ENCODE results near the gene OXCT2. TPM values are rescaled to one million over a fixed set of nuclear protein-coding genes. Genes with fewer than 3 reads are reported as not detected.
"Not testable (repeated sequence)": the region's sequence is repeated elsewhere in the genome, so short reads cannot be mapped to it uniquely, and the experiment has no call there.

OXCT2 gene
- total and polyA plus RNA-seq, 2 experiments from 2014 or later, result 0.69 to 3.5 TPM

DNA sequence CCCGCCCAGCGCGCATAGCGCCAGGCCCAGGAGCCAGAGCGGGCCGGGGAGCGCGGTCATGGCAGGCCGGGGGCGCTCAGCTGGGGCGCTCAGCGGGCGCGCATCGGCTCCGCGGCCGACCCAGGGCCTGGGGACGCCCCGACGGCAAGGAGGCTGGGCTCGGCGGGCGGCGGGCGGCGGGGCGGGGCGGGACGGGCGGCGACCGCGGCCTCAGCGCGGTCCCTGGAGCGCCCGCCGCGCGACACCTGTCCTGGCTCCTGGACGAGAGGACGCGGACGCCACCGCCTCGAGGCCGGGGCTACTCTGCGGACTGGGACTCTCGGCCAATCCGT lies 17.2 kb upstream of the OXCT2 start:
- H3K36me3 ChIP-seq (ENCODE audit: low read depth), result no peaks in the 10 kb centered on the region
- H3K27ac ChIP-seq, result no peak overlapping the region
- in situ Hi-C loops (cut with MboI), result no loop called here
- no peaks in the 10 kb centered on the region for H3F3A ChIP-seq (ENCODE audit: insufficient read depth)
- 0 out of 2 replicates have a peak overlapping the region, but pooled peaks have one; percentile 38 for H3K4me3 ChIP-seq
- DNase-seq, result no peak
- TF ChIP-seq EZH2 (IDR thresholded peaks at IDR 0.05; ENCODE audit: insufficient read depth, poor library complexity, severe bottlenecking), result no peak
- no peak for TF ChIP-seq EZH2phosphoT487 (IDR thresholded peaks at IDR 0.05; ENCODE audit: insufficient read depth, low read depth)
- peaks cover 34% of the 10 kb centered on the region for H3K27me3 ChIP-seq (replicated peaks; ENCODE audit: insufficient read depth)
- H2AFZ ChIP-seq, result 0 out of 2 replicates have a peak overlapping the region, but pooled peaks have one; percentile 26
- H3K4me2 ChIP-seq (ENCODE audit: unreplicated experiment), result no peak overlapping the region
- H3K4me1 ChIP-seq (ENCODE audit: insufficient read depth), result no peaks in the 10 kb centered on the region
- no peaks in the 10 kb centered on the region for H3K9me3 ChIP-seq (ENCODE audit: low read depth)
- no peaks in the 10 kb centered on the region for H3K79me2 ChIP-seq (ENCODE audit: insufficient read depth)
- H4K20me1 ChIP-seq (ENCODE audit: insufficient read depth), result no peaks in the 10 kb centered on the region
- 2 to 8% methylated on average over 5 to 29 of the region's 51 CpGs for WGBS, 2 experiments (ENCODE audit: low coverage in 1 of 2, low lambda C conversion rate in 2 of 2, missing lambda C conversion rate in 2 of 2)
- H3K9me2 ChIP-seq (ENCODE audit: insufficient read depth), result no peaks in the 10 kb centered on the region
- H3K9ac ChIP-seq, result no peak overlapping the region

DNA sequence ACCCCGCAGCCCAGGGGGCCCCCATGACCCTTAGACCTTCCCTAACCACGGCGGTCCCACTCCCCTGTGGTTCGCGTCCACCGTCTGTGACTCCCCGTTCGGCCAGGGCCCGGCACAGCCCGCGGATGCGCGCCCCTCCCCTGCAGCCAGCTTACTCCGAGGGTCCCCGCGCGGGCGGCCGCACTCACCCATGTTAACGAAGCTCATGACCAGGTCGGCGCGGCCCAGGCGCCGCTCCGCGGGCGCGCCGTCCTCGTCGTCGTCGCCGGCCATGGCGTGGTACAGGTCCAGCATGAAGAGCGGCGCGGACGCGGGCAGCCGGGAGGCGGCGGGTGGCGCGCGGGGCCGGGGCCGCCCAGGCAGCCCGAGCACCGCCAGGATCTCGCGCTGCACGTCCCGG lies 16.8 kb upstream of the OXCT2 start:
- H3K36me3 ChIP-seq (ENCODE audit: low read depth); H3K9me2 ChIP-seq (ENCODE audit: insufficient read depth); H2AFZ ChIP-seq; in situ Hi-C loops (cut with MboI); H3K9me3 ChIP-seq (ENCODE audit: low read depth); H3K4me1 ChIP-seq (ENCODE audit: insufficient read depth); H3K79me2 ChIP-seq (ENCODE audit: insufficient read depth); H3K4me2 ChIP-seq (ENCODE audit: unreplicated experiment); H4K20me1 ChIP-seq (ENCODE audit: insufficient read depth); H3F3A ChIP-seq (ENCODE audit: insufficient read depth); H3K27ac ChIP-seq; H3K4me3 ChIP-seq; H3K9ac ChIP-seq; DNase-seq: not testable (repeated sequence)
- peaks cover 36% of the 10 kb centered on the region for H3K27me3 ChIP-seq (replicated peaks; ENCODE audit: insufficient read depth)
- 6 to 11% methylated on average over 26 to 27 of the region's 55 CpGs for WGBS, 2 experiments (ENCODE audit: low coverage in 1 of 2, low lambda C conversion rate in 2 of 2, missing lambda C conversion rate in 2 of 2)

GRCh38 chr1:39787468-39787867 lies 16.3 kb upstream of the OXCT2 start:
- H4K20me1 ChIP-seq (ENCODE audit: insufficient read depth), result no peaks in the 10 kb centered on the region
- no peaks in the 10 kb centered on the region for H3K36me3 ChIP-seq (ENCODE audit: low read depth)
- H3K4me2 ChIP-seq (ENCODE audit: unreplicated experiment), result no peak overlapping the region
- TF ChIP-seq EZH2 (IDR thresholded peaks at IDR 0.05; ENCODE audit: insufficient read depth, poor library complexity, severe bottlenecking) (peak; percentile 55), EZH2phosphoT487 (IDR thresholded peaks at IDR 0.05; ENCODE audit: insufficient read depth, low read depth) (no peak)
- no peaks in the 10 kb centered on the region for H3K79me2 ChIP-seq (ENCODE audit: insufficient read depth)
- no peak overlapping the region for H3K9ac ChIP-seq
- H3F3A ChIP-seq (ENCODE audit: insufficient read depth), result no peaks in the 10 kb centered on the region
- no peak for DNase-seq
- H3K4me1 ChIP-seq (ENCODE audit: insufficient read depth), result no peaks in the 10 kb centered on the region
- H3K27ac ChIP-seq, result no peak overlapping the region
- in situ Hi-C loops (cut with MboI), result no loop called here
- H3K4me3 ChIP-seq, result no peak overlapping the region
- peaks cover 39% of the 10 kb centered on the region for H3K27me3 ChIP-seq (replicated peaks; ENCODE audit: insufficient read depth)
- no peaks in the 10 kb centered on the region for H3K9me3 ChIP-seq (ENCODE audit: low read depth)
- H3K9me2 ChIP-seq (ENCODE audit: insufficient read depth), result no peaks in the 10 kb centered on the region
- no peak overlapping the region for H2AFZ ChIP-seq
- WGBS, 2 experiments (ENCODE audit: low coverage in 1 of 2, low lambda C conversion rate in 2 of 2, missing lambda C conversion rate in 2 of 2), result 58 to 69% methylated on average over 9 of the region's 11 CpGs

GRCh38 chr1:39787108-39787375 lies 15.9 kb upstream of the OXCT2 start:
- H3K9ac ChIP-seq; H3K27ac ChIP-seq; H3F3A ChIP-seq (ENCODE audit: insufficient read depth); H3K79me2 ChIP-seq (ENCODE audit: insufficient read depth); H3K4me1 ChIP-seq (ENCODE audit: insufficient read depth); H3K4me3 ChIP-seq; in situ Hi-C loops (cut with MboI); H2AFZ ChIP-seq; H3K4me2 ChIP-seq (ENCODE audit: unreplicated experiment); H3K9me2 ChIP-seq (ENCODE audit: insufficient read depth); H4K20me1 ChIP-seq (ENCODE audit: insufficient read depth); H3K36me3 ChIP-seq (ENCODE audit: low read depth); H3K9me3 ChIP-seq (ENCODE audit: low read depth); DNase-seq: not testable (repeated sequence)
- H3K27me3 ChIP-seq (replicated peaks; ENCODE audit: insufficient read depth), result peaks cover 38% of the 10 kb centered on the region
- WGBS, 2 experiments (ENCODE audit: low coverage in 1 of 2, low lambda C conversion rate in 2 of 2, missing lambda C conversion rate in 2 of 2), result 88 to 93% methylated on average over 5 of the region's 5 CpGs

- DNase-seq; H3K4me3 ChIP-seq; H3F3A ChIP-seq (ENCODE audit: insufficient read depth); H3K9me2 ChIP-seq (ENCODE audit: insufficient read depth); H3K4me1 ChIP-seq (ENCODE audit: insufficient read depth); H3K9ac ChIP-seq; H3K27ac ChIP-seq; H3K4me2 ChIP-seq (ENCODE audit: unreplicated experiment); H4K20me1 ChIP-seq (ENCODE audit: insufficient read depth); H3K79me2 ChIP-seq (ENCODE audit: insufficient read depth); H3K9me3 ChIP-seq (ENCODE audit: low read depth); in situ Hi-C loops (cut with MboI); H2AFZ ChIP-seq; H3K36me3 ChIP-seq (ENCODE audit: low read depth): not testable (repeated sequence)
- peaks cover 40% of the 10 kb centered on the region for H3K27me3 ChIP-seq (replicated peaks; ENCODE audit: insufficient read depth)
- WGBS, 2 experiments (ENCODE audit: low coverage in 1 of 2, low lambda C conversion rate in 2 of 2, missing lambda C conversion rate in 2 of 2), result 77 to 83% methylated on average over 9 to 10 of the region's 12 CpGs
Measured at GRCh38 chr1:39786303-39787107, 15.4 kb upstream of the OXCT2 start.

- H3K9me2 ChIP-seq (ENCODE audit: insufficient read depth); DNase-seq; H4K20me1 ChIP-seq (ENCODE audit: insufficient read depth); H3K79me2 ChIP-seq (ENCODE audit: insufficient read depth); H3K4me3 ChIP-seq; H3K9ac ChIP-seq; H3K4me2 ChIP-seq (ENCODE audit: unreplicated experiment); H3K36me3 ChIP-seq (ENCODE audit: low read depth); H3F3A ChIP-seq (ENCODE audit: insufficient read depth); H3K4me1 ChIP-seq (ENCODE audit: insufficient read depth); H2AFZ ChIP-seq; in situ Hi-C loops (cut with MboI); H3K9me3 ChIP-seq (ENCODE audit: low read depth); H3K27ac ChIP-seq: not testable (repeated sequence)
- peaks cover 21% of the 10 kb centered on the region for H3K27me3 ChIP-seq (replicated peaks; ENCODE audit: insufficient read depth)
- 71 to 76% methylated on average over 10 of the region's 10 CpGs for WGBS, 2 experiments (ENCODE audit: low coverage in 1 of 2, low lambda C conversion rate in 2 of 2, missing lambda C conversion rate in 2 of 2)
Measured at GRCh38 chr1:39782685-39783084, 11.5 kb upstream of the OXCT2 start.
